Spinal cord (tissue), 10 donors: ENCODE results near the gene KRT85. TPM values are rescaled to one million over a fixed set of nuclear protein-coding genes. Genes with fewer than 3 reads are reported as not detected.

Experiments used
- DNase-seq, 6 donors: peaks; one replicate each; pipeline versions ENCODE4 v3.0.0 to v3.0.0-alpha.2; 2013 to 2015; ENCODE audit warnings: low spot score in 6 of 6, low read depth in 4 of 6
- H3K27ac ChIP-seq: one replicate; pipeline ENCODE4 v1.5.1; 2013; ENCODE audit warnings: low read depth, low read length, control low read depth
- H3K27me3 ChIP-seq: one replicate; pipeline ENCODE4 v1.6.1; 2013; ENCODE audit warnings: low read length; ENCODE audit not compliant: control insufficient read depth, insufficient read depth
- H3K36me3 ChIP-seq: one replicate; pipeline ENCODE4 v1.6.1; 2013; ENCODE audit warnings: low read length; ENCODE audit not compliant: control insufficient read depth, insufficient read depth
- H3K4me1 ChIP-seq: one replicate; pipeline ENCODE4 v1.6.1; 2013; ENCODE audit warnings: low read length; ENCODE audit not compliant: control insufficient read depth, insufficient read depth
- H3K4me3 ChIP-seq: one replicate; pipeline ENCODE4 v1.5.1; 2013; ENCODE audit warnings: low read depth, low read length, control low read depth
- H3K9me3 ChIP-seq: one replicate; pipeline ENCODE4 v1.6.1; 2013; ENCODE audit warnings: low read length; ENCODE audit not compliant: control insufficient read depth, insufficient read depth
- WGBS: methylation state at CpG from one replicate; pipeline ENCODE4 v1.1.5; 2013; ENCODE audit warnings: missing lambda C conversion rate; ENCODE audit not compliant: insufficient coverage; 5-methylcytosine and 5-hydroxymethylcytosine counted together
- polyA plus RNA-seq, 2 donors: library from polyadenylated mRNA; unstranded; fragments of 120-200 nt; gene quantifications; one replicate each; pipeline ENCODE4 v1.2.1, GENCODE V29; 2013; ENCODE audit not compliant: insufficient read length in 2 of 2
- total RNA-seq, 2 donors: library from RNA; depleted of rRNA in 1 of 2; stranded (reverse); fragments of 120-200 nt in 1 of 2; fragments of >200 nt in 1 of 2; gene quantifications; one replicate each; pipeline versions ENCODE4 v1.2.3 to v1.2.4, GENCODE V29; 2013 to 2014
- donor health status: healthy.

The KRT85 gene
- total and polyA plus RNA-seq, 4 donors = not detected

GRCh38 chr12:52361553-52361952 is 5.7 kb downstream of the KRT85 start:
- H3K9me3 ChIP-seq = no peaks in the 10 kb centered on the region
- H3K27me3 ChIP-seq = no peaks in the 10 kb centered on the region
- H3K36me3 ChIP-seq = no peaks in the 10 kb centered on the region
- WGBS = no CpG with 5 or more reads among the region's 1 CpG
- DNase-seq = no peak
- no peak overlapping the region for H3K27ac ChIP-seq
- no peaks in the 10 kb centered on the region for H3K4me1 ChIP-seq
- H3K4me3 ChIP-seq = no peak overlapping the region

DNA sequence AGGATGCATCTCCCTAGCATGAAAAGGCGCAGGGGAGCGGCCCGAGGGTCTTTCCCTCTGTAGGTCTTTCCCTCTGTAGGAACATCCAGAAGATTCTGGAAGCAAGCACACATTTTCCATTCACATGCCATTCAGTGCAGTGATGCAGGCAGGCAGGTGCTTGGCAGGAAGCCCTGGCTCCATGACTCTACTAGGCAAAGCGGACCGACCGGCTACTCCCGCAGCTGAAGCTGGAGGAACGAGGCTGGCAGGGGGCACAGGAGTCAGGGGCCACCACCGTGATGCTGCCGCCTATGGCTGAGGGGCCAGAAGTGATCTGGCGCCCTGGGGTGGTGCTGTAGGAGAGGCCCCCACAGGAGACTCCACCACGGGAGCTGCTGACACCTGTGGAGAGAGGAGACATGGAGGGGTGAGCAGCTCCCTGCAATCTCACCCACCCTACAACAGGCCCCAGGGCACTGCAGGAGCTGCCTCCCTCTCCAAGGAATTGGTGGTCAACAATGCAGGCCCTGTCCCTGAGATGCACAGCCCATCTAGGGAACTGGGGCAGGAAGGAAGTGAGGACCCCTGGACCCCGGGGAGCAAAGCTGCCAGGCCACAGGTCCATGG is 6.5 kb downstream of the KRT85 start:
- 66% methylated on average over 11 of the region's 13 CpGs for WGBS
- Histone ChIP-seq H3K4me1 (peaks cover 1% of the 10 kb centered on the region), H3K4me3 (no peak overlapping the region), H3K27me3 (no peaks in the 10 kb centered on the region), H3K9me3 (no peaks in the 10 kb centered on the region), H3K36me3 (no peaks in the 10 kb centered on the region), H3K27ac (no peak overlapping the region)
- peak in 1 of 6 donors; percentile 55 for DNase-seq

- no peaks in the 10 kb centered on the region for H3K27me3 ChIP-seq
- no peak for DNase-seq
- H3K4me3 ChIP-seq = no peak overlapping the region
- peaks cover 2% of the 10 kb centered on the region for H3K4me1 ChIP-seq
- H3K27ac ChIP-seq = no peak overlapping the region
- H3K36me3 ChIP-seq = no peaks in the 10 kb centered on the region
- H3K9me3 ChIP-seq = no peaks in the 10 kb centered on the region
- WGBS = 85% methylated on average over 7 of the region's 7 CpGs
Measured at GRCh38 chr12:52360106-52360662, 7.1 kb downstream of the KRT85 start.

DNA sequence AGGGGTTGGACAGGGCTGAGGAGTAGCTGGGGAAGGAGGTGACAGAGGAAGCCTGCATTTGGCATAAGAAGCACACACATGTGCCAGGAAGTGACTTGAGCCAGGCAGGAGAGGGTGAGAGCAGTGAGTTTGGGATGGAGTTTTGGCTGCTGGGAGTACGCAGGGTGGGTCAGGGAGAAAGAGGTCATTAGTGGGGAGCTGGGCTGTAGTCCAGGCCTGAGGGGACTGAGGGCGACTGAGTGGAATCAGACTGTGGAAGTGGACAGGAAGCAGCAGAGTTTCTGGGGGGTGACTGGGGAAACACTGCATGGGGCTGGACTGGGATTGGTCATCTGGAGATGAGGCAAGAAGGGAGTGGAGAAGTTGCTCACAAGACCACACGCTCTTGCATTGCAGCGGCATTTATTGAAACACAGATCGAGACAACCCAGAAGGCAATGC is 7.6 kb downstream of the KRT85 start:
- H3K9me3 ChIP-seq = no peaks in the 10 kb centered on the region
- WGBS = 89% methylated on average over 5 of the region's 5 CpGs
- no peaks in the 10 kb centered on the region for H3K36me3 ChIP-seq
- no peak overlapping the region for H3K4me3 ChIP-seq
- no peak overlapping the region for H3K27ac ChIP-seq
- H3K27me3 ChIP-seq = no peaks in the 10 kb centered on the region
- H3K4me1 ChIP-seq = peaks cover 2% of the 10 kb centered on the region
- no peak for DNase-seq

- DNase-seq = no peak
- no peak overlapping the region for H3K27ac ChIP-seq
- H3K4me3 ChIP-seq = no peak overlapping the region
- H3K27me3 ChIP-seq = no peaks in the 10 kb centered on the region
- no peaks in the 10 kb centered on the region for H3K36me3 ChIP-seq
- WGBS = 63% methylated on average over 4 of the region's 5 CpGs
- peaks cover 9% of the 10 kb centered on the region for H3K4me1 ChIP-seq
- H3K9me3 ChIP-seq = no peaks in the 10 kb centered on the region
Measured at GRCh38 chr12:52358575-52359350, 8.5 kb downstream of the KRT85 start.

- H3K27ac ChIP-seq = no peak overlapping the region
- H3K36me3 ChIP-seq = no peaks in the 10 kb centered on the region
- H3K27me3 ChIP-seq = no peaks in the 10 kb centered on the region
- DNase-seq = no peak
- peaks cover 10% of the 10 kb centered on the region for H3K4me1 ChIP-seq
- no peak overlapping the region for H3K4me3 ChIP-seq
- 93% methylated on average over 16 of the region's 20 CpGs for WGBS
- no peaks in the 10 kb centered on the region for H3K9me3 ChIP-seq
Measured at GRCh38 chr12:52356762-52357580, 10.3 kb downstream of the KRT85 start.

DNA sequence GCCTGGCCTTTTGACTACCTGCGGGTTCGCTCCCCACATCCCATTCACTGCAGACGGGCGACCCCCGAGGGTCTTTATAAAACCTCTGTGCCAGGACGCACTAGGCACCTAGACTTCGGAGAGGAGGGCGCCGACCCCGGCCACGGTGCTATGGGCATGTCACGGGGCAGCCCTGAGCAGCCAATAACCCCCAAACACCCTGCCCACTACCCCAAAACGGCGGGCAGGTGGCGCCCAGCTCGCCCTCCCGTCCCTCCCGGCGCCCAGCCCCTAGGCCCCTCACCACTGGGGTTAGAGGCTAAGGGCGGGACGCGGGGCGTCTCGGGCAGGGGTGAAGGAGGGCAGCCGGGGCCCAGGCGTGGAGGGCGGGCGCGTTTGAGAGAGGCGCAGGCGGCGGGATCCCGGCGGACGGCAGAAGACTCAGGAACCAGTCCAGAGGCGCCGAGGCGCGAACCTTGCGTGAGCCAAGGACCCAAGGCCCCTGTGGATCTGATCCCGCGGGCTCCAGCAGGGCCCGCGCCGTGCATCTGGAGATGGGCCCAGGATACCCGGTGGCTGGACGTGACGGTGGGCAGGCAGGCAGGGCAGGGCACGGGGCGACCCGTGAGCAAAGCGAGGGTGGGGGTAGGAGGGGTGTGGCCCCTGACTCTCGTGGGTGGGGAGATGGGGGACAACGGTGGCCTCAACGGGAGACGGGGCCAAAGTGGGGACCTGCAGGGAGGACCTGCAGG is 11.1 kb downstream of the KRT85 start:
- Histone ChIP-seq H3K27me3 (no peaks in the 10 kb centered on the region), H3K4me1 (peaks cover 16% of the 10 kb centered on the region), H3K4me3 (no peak overlapping the region), H3K9me3 (no peaks in the 10 kb centered on the region), H3K36me3 (no peaks in the 10 kb centered on the region), H3K27ac (no peak overlapping the region)
- 88% methylated on average over 30 of the region's 56 CpGs for WGBS
- DNase-seq = no peak

DNA sequence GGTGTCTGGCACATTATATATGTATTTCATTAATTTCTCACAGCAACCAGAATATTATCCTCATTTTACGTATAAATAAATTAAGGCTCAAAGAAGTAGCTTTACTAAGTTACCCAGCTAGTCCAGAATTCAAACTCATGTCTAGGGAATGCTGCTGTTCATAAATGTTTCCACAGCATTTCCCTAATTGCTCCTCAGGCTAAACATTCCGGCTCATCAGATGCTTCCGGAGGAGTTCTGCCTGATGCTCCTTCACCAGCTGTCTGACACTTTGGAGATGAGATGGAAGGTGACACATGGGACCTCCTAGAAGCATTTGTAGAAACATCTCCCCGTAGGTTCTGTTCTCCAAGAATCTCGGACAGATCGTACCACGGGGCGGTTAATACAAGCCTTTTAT is 12.1 kb downstream of the KRT85 start:
- 74% methylated on average over 4 of the region's 8 CpGs for WGBS
- no peaks in the 10 kb centered on the region for H3K27me3 ChIP-seq
- H3K4me3 ChIP-seq = no peak overlapping the region
- no peaks in the 10 kb centered on the region for H3K36me3 ChIP-seq
- DNase-seq = peak in 1 of 6 donors; percentile 75
- no peaks in the 10 kb centered on the region for H3K9me3 ChIP-seq
- H3K4me1 ChIP-seq = peaks cover 18% of the 10 kb centered on the region
- no peak overlapping the region for H3K27ac ChIP-seq

- Histone ChIP-seq H3K4me3 (no peak overlapping the region), H3K27ac (no peak overlapping the region), H3K9me3 (no peaks in the 10 kb centered on the region), H3K4me1 (peaks cover 18% of the 10 kb centered on the region), H3K36me3 (no peaks in the 10 kb centered on the region), H3K27me3 (no peaks in the 10 kb centered on the region)
- no CpG with 5 or more reads among the region's 5 CpGs for WGBS
- DNase-seq = peak in 3 of 6 donors; percentile 42 to 90 (median 81)
Measured at GRCh38 chr12:52354200-52354599, 13.1 kb downstream of the KRT85 start.
